Parathyroid adenoma (tissue), 2 donors: ENCODE data around the gene PNRC2.

ENCODE experiments used
- H2AFZ ChIP-seq: fragments of 300-600 bp; sonication (generic); one replicate; pipeline ENCODE4 v1.7.0; 2017; ENCODE audit warnings: antibody characterized with exemption, mild to moderate bottlenecking
- H3K27ac ChIP-seq: fragments of 300-600 bp; sonication (generic); one replicate; pipeline ENCODE4 v1.7.0; 2017
- H3K27me3 ChIP-seq: fragments of 300-600 bp; sonication (generic); one replicate; pipeline ENCODE4 v1.7.0; 2017; ENCODE audit warnings: low read length; ENCODE audit not compliant: control insufficient read depth, insufficient read depth
- H3K36me3 ChIP-seq: fragments of 300-600 bp; sonication (generic); one replicate; pipeline ENCODE4 v1.7.0; 2017; ENCODE audit warnings: low read length; ENCODE audit not compliant: control insufficient read depth, insufficient read depth
- H3K4me1 ChIP-seq: fragments of 300-600 bp; sonication (generic); one replicate; pipeline ENCODE4 v1.7.0; 2017; ENCODE audit warnings: control low read depth
- H3K4me2 ChIP-seq: fragments of 300-600 bp; sonication (generic); one replicate; pipeline ENCODE4 v1.7.0; 2017; ENCODE audit warnings: low read length
- H3K4me3 ChIP-seq: fragments of 300-600 bp; sonication (generic); one replicate; pipeline ENCODE4 v1.7.0; 2017; ENCODE audit warnings: low read depth, low read length
- H3K79me2 ChIP-seq: fragments of 300-600 bp; sonication (generic); one replicate; pipeline ENCODE4 v1.7.0; 2017; ENCODE audit warnings: control low read depth
- H3K9ac ChIP-seq: fragments of 300-600 bp; sonication (generic); one replicate; pipeline ENCODE4 v1.7.0; 2017; ENCODE audit warnings: mild to moderate bottlenecking
- H3K9me3 ChIP-seq: fragments of 300-600 bp; sonication (generic); one replicate; pipeline ENCODE4 v1.7.0; 2017; ENCODE audit warnings: low read length; ENCODE audit not compliant: control insufficient read depth
- CTCF ChIP-seq: fragments of 300-600 bp; sonication (generic); IDR thresholded peaks from one replicate; pipeline ENCODE4 v1.7.0; 2017; ENCODE audit warnings: antibody characterized with exemption, mild to moderate bottlenecking
- donor health status: primary hyperparathyroidism.

PNRC2 gene

GRCh38 chr1:23996700-23997229 is 37.1 kb downstream of the PNRC2 start:
- H3K27ac ChIP-seq, result no peak overlapping the region
- TF ChIP-seq CTCF, result no peak

GRCh38 chr1:23997812-23998211 is 38.2 kb downstream of the PNRC2 start:
- Histone ChIP-seq H3K4me3 (no peak overlapping the region), H3K4me2 (no peak overlapping the region), H2AFZ (no peak overlapping the region), H3K36me3 (no peaks in the 10 kb centered on the region), H3K4me1 (no peaks in the 10 kb centered on the region), H3K9me3 (no peaks in the 10 kb centered on the region), H3K27ac (no peak overlapping the region), H3K27me3 (no peaks in the 10 kb centered on the region), H3K79me2 (no peaks in the 10 kb centered on the region), H3K9ac (no peak overlapping the region)
- TF ChIP-seq CTCF, result no peak

More at GRCh38 chr1:23996700-23997229, 37.1 kb downstream of the PNRC2 start:
- no peaks in the 10 kb centered on the region for H3K79me2 ChIP-seq
- H3K4me2 ChIP-seq, result no peak overlapping the region
- no peaks in the 10 kb centered on the region for H3K9me3 ChIP-seq
- no peak overlapping the region for H2AFZ ChIP-seq
- H3K4me1 ChIP-seq, result no peaks in the 10 kb centered on the region
- no peak overlapping the region for H3K4me3 ChIP-seq
- no peaks in the 10 kb centered on the region for H3K27me3 ChIP-seq
- H3K36me3 ChIP-seq, result no peaks in the 10 kb centered on the region
- no peak overlapping the region for H3K9ac ChIP-seq

GRCh38 chr1:23999156-23999671 is 39.6 kb downstream of the PNRC2 start:
- H3K9ac ChIP-seq, result no peak overlapping the region
- no peaks in the 10 kb centered on the region for H3K79me2 ChIP-seq
- no peaks in the 10 kb centered on the region for H3K27me3 ChIP-seq
- no peaks in the 10 kb centered on the region for H3K9me3 ChIP-seq
- H2AFZ ChIP-seq, result no peak overlapping the region
- no peaks in the 10 kb centered on the region for H3K36me3 ChIP-seq
- H3K4me1 ChIP-seq, result no peaks in the 10 kb centered on the region
- H3K27ac ChIP-seq, result no peak overlapping the region
- no peak overlapping the region for H3K4me2 ChIP-seq
- no peak overlapping the region for H3K4me3 ChIP-seq
- TF ChIP-seq CTCF, result no peak

- Histone ChIP-seq H3K9me3 (no peaks in the 10 kb centered on the region), H3K79me2 (no peaks in the 10 kb centered on the region), H3K27ac (no peak overlapping the region), H3K9ac (no peak overlapping the region), H3K27me3 (no peaks in the 10 kb centered on the region), H3K4me3 (no peak overlapping the region), H2AFZ (no peak overlapping the region), H3K4me2 (no peak overlapping the region), H3K4me1 (no peaks in the 10 kb centered on the region), H3K36me3 (no peaks in the 10 kb centered on the region)
- no peak for TF ChIP-seq CTCF
Measured at GRCh38 chr1:24002695-24003094, 43.1 kb downstream of the PNRC2 start.

- Histone ChIP-seq H2AFZ (no peak overlapping the region), H3K4me2 (no peak overlapping the region), H3K79me2 (no peaks in the 10 kb centered on the region), H3K36me3 (no peaks in the 10 kb centered on the region), H3K9me3 (no peaks in the 10 kb centered on the region), H3K27ac (no peak overlapping the region), H3K4me1 (no peaks in the 10 kb centered on the region), H3K9ac (no peak overlapping the region), H3K4me3 (no peak overlapping the region), H3K27me3 (no peaks in the 10 kb centered on the region)
- TF ChIP-seq CTCF, result no peak
Measured at GRCh38 chr1:24003331-24003972, 43.8 kb downstream of the PNRC2 start.
